ENCODE results near the gene WDFY1.
A peak's percentile ranks its signal among the peaks of the same experiment; 100 is the strongest.

Gene WDFY1

DNA sequence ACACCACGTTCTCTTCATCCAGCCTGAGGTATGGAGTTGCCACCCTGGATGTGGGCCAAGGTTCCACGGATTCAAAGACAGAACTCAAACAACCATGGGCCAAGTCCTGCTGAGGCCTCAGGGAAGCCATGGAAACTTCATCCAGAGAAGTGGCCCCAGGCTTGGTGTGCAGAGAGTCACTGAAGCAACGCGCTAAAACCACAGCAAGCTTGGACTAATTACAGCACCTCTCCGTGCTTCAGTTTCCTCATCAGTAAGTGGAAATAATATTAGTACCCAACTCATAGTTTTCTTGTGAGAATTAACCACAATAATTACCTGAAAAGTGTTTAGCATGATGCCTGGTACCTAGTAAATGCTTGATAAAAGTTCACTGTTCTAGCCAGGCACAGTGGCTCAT, 88.6 kb downstream of the WDFY1 start:
- no peak for DNase-seq (ENCODE audit: low read depth in 2 of 2)

DNA sequence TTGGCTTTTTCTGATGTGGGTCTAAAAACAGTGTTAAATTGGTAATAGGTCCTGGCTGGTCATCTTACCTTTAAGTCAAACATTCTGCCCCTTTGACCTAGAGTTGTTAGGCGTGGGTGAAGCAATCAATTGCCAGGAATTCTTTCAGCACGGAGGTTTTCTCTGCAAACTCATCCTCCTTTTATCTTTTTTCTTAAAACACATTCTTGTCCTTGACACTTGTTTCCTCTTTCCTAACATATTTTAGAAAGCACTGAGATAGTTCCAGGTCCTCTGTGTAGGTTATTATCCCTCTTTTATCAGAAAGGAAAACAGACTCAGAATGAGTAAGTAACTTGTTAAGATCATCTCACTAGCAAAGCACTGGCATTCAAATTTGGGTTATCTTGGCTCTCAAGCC, 89.1 kb downstream of the WDFY1 start:
- no peak for DNase-seq (ENCODE audit: low read depth in 2 of 2)

DNA sequence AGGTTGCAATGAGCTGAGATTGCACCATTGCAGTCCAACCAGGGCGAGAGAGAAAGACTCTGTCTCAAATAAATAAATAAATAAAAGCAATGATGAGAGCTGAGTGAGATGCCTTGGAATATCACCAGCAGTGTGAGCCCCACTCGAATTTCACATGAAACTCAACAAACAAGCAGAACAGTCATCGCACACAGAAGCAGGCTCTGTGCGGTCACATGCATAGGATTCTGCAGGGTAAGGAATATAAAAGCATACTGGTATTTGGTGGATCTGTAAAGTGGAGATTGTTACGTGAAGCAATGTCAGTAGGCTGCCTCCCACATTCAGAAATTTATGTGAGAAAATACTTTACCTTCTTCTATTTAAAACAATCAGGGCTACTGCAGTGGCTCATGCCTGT, 89.7 kb downstream of the WDFY1 start:
- DNase-seq (ENCODE audit: low read depth in 2 of 2), result no peak

DNA sequence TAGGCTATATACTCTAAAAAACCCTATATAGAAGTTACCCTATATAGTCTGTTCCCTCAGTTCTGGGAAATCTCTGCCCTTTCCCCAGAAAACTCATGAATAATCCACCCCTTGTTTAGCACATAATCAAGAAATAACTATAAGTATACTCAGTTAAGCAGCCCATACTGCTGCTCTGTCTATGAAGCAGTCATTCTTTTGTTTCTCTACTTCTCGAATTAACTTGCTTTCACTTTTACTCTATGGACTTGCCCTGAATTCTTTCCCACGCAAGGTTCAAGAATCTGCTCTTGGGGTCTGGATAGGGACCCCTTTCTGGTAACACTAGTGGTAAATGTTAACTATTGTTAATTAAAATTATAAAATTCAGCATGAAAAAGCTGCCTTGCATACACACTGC, 90.4 kb downstream of the WDFY1 start:
- DNase-seq (ENCODE audit: low read depth in 2 of 2), result no peak

DNA sequence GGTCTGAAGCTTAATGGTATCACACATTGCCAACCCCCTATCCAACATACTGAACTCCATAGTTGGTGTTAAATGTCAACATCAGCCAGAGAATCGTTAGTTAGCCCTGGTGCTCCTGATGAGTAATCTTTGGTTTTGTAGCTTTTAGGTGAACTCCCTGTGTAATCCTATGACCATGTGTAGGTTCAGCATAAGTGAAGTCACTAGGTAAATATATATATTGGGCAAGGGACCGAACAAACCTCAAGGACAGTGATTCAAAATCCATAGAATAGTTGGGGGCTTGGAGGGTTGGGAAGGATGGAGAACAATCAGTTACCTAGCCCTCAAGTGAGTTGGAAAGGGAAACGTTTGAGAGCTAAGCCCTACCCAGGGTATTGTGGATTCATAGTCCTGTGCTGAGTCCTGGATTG, 91.7 kb downstream of the WDFY1 start:
- DNase-seq (ENCODE audit: low read depth in 2 of 2), result no peak

DNA sequence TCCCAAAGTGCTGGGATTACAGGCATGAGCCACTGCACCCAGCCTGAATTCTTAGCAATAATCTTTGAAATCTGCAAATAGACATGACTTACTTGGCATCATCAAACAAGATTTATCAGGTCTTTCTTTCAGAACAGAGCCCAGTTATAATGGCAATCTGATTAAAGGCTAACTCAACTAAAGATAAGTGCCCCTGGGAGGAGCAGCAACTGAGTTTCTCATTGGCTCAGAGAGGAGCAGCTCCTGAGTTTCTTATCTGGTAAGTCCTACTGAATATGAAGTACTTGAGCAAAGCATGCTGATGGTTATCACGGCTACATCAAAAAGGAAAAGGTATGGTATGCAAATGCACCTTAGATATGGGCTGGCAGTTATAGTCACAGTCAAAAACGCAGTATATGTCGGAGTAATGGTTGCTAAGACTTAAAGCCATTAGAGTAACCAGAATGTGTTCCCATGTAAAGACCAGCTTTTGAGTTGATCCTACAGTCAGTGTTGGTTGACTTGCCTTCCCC, 92.8 kb downstream of the WDFY1 start:
- DNase-seq (ENCODE audit: low read depth in 2 of 2), result no peak

DNA sequence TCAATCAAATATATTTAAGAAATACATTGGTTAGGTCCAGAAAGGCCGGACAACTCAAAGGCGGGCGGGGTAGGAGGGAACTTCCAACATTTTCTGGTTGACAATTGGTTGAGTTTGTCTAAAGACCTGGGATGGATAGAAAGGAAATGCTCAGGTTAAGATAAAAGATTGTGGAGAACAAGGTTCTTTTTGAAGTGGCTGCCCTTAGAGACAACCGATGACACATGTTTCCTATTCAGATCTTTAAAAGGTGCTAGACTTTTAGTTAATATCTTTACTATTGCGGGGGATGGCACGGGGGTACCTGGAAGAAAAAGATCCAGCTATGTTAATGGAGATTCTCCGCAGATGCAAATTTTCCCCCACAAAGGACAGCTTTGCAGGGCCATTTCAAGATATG, 97.7 kb downstream of the WDFY1 start:
- no peak for DNase-seq (ENCODE audit: low read depth in 2 of 2)

DNA sequence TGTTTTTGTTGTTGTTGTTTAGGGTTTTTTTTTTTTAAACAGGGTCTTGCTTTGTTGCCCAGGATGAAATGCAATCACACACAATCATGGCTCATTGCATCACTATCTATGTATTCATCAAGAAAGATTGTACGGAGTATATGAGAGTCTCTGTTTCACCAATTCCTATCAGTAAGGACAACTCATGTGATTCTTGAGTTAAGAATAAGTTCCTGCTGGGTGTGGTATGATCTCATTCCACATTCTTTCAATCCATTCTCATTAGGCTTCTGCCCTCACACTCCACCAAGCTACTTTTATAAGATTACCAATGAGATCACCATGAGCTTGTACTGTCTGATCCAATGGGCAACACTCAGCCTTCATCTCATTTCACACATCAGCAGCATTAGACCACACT, 98.6 kb downstream of the WDFY1 start:
- DNase-seq (ENCODE audit: low read depth in 2 of 2), result no peak

DNA sequence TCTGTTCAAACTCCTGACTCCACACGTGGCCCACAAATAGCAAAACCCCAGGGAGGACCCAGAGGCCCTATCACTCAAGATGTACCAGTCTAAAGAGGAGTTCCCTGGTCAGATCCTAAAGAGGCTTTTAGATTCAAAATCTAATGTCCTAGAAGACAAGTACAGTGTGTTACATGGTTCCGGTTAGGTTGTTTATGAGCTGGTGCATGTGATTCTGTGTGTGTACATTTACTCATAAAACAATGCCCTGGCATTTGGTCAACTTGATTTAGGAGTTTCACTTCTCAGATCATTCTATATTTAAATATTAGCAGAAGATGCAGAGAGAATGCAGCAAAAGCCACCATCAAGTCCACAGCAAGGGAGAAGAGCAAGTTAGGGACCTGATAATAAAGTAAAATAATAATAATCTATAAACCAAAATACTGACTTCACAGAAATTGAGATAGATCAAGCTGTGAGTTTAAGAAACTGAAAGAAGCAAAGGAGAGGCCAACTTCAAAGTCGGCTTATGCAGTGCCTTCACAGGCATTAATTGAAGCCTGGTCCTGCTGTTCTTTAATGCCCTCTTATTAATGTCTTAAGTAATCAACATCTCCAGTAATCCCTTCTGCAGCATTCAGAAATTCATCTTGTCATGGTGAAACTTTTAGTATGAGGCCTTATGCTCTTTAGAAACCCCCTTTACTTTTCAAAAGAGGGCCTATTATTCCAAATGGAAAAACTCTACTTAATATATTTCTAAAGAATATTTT, 103.5 kb downstream of the WDFY1 start:
- DNase-seq (ENCODE audit: low read depth in 2 of 2), result no peak

DNA sequence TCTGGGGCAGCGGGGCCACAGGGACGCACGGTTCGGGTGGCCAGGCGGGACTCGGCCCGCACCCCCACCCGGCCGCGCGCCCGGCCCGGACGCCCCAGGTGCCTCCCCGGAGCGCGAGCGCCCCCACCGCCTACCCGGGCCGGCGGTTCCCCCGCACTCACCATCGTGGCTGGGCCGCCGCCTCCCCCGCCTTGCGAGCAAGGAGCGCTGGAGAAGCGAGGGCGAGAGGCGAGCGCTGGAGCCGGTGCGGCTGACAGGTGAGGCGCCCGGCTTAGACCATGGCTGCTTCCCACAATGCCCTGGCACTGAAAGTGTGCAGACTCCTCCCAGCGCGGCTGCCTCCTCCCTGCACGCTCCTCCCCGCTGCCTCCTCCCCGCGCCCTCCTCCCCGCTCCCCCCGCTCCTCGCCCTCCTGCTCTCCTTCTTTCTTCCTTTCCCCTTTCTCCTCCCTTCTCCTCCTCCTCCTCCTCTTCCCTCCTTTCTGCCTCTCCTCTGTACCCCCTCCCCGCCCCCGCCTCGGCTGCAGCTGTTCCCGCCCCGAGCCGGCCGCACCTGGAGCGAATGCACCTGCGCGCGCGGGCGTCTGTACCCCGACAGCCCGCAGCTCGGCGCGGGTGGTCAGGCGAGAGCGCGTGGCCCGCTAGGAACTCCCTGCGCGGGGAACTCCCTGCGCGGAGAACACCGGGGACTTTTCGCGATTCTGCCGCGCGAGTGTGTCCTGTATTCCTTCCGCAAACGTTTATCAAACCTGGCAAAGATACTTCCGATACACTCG, 107.7 kb downstream of the WDFY1 start, which contains the start of gene AP1S3:
Gene AP1S3, minus strand, starts transcription at position 296 of the 775 bp plus-strand sequence. Its CDS starts 132 bp downstream, at position 164.
- peak; percentile 30 to 49 for DNase-seq (ENCODE audit: low read depth in 2 of 2)

DNA sequence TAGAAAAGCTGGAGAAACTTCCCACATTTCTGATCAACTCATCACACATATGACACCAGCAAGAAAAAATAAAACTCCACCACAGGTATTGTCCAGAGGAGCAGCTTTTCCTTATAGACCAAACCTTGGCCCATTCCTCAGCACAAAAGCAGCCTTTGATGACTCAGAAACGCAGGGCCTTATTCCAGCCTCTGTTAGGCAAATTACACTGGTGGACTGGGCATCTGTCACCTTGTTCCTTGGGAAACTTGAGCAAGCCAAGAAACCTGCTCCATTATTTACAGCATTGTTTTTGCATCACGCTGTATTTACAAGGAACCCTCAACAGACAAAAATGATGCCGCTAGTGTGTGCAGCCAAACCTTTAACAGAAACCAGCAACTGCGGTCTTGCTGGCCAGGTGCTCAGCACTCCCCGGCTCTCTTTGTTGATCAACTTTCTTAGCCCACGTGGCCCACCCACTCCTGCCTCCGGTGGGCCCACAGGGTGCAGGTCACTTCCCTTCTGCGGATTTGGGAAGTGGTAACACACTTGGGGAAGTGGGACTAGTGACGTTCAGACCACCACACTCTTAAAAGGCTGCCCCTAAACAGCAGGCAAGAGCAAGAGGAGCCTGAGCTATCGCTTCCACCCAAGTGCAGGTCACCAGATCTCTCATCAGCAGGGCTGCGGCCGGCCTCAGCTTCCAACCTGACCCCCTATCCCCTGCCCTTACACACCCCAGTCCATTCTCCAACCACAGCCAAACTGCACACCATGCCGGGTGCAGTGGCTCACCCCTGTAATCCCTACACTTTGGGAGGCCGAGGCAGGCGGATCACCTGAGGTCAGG, 109.2 kb downstream of the WDFY1 start:
- DNase-seq (ENCODE audit: low read depth in 2 of 2), result no peak

DNA sequence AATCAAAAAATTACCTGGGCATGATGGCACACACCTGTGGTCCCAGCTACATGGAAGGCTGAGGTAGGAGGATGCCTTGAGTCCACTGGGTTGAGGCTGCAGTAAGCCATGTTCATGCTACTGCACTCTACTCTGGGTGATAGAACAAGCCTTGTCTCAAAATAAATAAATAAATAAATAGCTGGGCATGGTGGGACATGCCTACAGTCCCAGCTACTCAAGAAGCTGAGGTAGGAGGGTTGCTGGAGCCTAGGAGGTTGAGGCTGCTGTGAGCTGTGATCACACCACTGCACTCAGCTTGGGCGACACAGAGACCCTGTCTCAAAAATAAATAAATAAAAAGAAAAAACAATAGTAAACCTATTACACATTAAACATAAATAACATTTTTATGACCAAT, 110.7 kb downstream of the WDFY1 start:
- DNase-seq (ENCODE audit: low read depth in 2 of 2), result no peak

DNA sequence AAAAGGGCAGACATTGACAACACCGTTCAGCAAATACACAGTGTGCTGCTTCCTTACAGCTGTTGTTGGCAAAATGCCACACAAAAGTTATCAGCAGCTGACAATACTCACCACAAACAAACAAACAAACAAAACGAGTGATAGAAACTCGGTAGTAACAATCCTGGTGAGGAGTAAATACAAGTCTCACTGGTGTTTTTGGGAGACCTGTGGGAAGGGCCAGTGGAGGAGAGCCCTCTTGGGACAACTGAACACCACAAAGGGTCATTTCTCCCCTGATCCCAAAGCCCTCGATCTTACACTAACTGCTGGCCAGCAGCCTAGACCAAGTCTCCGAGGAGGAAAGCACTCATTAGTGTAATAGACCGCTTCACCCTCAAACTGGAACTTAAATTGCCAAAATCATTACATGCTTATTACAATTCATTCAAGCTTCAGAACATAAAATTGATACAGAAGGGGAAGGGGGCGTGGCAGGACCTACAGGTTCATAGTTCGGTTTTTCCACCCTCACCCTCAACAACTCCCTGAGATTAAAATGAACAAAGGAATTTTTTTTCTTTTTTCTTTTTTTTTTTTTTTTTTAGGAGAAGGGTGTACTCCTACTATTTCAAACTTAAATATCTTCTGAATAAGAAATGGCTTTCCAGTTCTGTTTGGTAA, 112.8 kb downstream of the WDFY1 start:
- no peak for DNase-seq (ENCODE audit: low read depth in 2 of 2)

DNA sequence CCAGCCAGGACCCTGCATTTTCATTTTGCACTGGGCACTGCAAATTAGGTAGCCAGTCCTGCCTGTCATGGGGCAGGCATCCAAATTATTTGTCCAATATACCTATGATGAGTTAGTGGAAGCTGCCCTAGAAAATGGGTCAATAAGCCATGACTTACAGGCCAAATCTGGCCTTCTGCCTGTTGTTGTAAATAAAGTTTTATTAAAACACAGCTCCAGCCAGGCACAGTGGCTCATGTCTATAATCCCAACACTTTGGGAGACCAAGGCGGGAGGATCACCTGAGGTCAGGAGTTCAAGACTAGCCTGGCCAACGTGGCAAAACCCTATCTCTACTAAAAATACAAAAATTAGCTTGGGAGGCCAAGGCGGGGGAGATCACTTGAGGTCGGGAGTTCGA, 116.0 kb downstream of the WDFY1 start:
- no peak for DNase-seq (ENCODE audit: low read depth in 2 of 2)

DNA sequence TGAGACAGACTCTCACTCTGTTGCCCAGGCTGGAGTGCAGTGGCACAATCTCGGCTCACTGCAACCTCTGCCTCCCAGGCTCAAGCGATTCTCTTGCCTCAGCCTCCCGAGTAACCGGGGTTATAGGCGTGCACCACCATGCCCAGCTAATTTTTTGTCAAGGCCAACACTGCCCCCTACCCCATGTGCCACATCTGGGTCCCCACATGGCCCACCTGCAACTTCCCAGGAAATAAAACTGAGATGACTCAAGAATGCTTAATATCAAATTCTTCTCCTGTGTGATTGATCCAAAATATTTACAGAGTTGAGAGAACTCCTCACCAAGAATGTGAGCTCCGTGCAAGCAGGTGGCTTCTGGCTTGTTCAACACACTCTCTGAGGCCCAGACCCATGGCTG, 116.8 kb downstream of the WDFY1 start:
- DNase-seq (ENCODE audit: low read depth in 2 of 2), result no peak

DNA sequence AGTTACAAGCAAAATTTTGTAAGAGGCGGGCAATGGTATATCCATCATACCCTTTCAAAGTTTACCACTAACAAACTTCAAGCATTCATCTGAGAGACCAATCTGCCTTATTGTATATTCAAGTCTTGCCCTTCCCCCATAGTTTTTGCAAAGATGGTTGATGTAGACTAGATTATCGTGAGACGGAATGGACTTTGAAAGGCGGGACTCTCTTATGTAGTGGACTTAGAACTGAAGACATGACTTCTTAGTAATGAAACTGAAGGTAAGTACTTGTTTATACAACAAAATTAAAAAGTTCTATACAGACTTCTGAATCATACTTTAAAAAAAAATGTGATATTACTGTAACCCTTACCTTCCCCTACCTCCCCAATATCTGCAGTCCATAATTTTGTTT, 118.1 kb downstream of the WDFY1 start:
- no peak for DNase-seq (ENCODE audit: low read depth in 2 of 2)
